GM10847 (cell line): ENCODE results near the gene GDPD4.

Source experiments
- POLR2A ChIP-seq: IDR thresholded peaks from 2 replicates; pipeline ENCODE4 v1.6.1; 2011; ENCODE audit not compliant: insufficient read length; ENCODE audit errors: extremely low read depth

The GDPD4 gene

DNA sequence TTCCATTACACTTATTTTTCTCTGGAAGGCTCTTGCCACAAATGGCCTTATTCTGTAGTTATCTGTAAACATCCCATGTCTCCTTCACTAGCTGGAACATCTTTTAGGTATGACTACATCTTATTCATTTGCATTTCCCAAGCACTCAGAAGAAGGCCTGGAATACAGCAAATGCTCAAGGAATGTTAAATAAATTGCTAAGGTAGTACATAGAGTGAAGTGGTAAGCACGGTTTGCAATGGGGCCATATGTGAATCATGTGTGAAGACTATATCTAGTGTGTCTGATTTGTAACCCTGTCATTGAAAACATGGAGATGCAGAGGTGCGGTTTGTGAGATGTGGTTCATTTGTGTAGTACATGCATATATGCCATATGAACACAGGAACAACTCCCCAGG is 33.5 kb downstream of the GDPD4 start:
- no peak for TF ChIP-seq POLR2A

DNA sequence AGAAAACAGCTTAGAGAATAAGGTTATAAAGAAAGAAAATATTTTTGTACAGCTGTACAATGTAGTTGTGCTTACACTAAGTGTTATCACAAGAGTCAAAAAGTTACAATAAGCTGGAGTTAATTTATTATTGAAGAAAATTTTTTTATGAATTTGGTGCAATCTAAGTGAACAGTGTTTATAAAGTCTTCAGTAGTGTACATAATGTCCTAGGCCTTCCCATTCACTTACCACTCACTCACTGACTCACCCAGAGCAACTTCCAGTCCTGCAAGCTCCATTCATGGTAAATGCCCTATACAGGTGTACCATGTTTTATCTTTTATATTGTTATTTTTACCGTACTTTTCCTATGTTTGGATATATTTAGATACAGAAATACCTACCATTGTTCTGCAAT is 34.7 kb downstream of the GDPD4 start:
- no peak for TF ChIP-seq POLR2A

DNA sequence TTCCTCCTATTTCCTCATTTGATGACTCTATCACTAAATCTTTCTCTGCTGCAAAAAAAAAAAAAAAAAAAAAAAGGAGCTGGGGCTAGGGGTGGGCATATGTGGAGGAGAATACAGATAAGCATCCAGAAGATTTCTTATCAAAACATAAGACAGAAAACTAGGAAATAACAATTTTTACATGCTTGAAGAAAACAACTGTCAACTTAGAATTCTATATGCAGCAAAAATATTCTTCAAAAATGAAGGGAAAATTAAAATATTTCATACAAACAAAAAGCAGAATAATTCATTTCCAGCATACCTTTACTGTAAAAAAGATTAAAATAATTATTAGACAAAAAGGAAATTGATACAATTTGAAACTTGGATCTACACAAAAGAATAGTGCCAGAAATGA is 38.7 kb downstream of the GDPD4 start:
- no peak for TF ChIP-seq POLR2A

DNA sequence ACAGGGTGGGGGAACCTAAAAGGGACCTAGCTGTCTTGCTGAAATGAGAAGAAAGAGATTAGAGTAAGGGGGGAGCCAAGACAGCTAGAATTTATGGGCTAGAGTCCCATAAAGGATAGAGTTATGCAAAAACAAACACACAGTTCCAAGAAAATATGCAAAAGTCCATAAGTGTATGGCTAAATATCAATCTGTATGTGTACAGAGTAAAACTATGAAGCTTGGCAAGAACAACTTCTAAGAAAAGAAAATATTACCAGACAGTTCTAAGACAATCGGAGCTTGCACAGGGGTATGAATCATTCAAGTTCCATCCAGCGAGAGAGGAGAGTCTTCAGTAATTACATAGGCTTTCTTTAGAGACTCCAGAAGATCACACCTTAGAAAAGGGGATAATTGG is 41.8 kb downstream of the GDPD4 start:
- no peak for TF ChIP-seq POLR2A

DNA sequence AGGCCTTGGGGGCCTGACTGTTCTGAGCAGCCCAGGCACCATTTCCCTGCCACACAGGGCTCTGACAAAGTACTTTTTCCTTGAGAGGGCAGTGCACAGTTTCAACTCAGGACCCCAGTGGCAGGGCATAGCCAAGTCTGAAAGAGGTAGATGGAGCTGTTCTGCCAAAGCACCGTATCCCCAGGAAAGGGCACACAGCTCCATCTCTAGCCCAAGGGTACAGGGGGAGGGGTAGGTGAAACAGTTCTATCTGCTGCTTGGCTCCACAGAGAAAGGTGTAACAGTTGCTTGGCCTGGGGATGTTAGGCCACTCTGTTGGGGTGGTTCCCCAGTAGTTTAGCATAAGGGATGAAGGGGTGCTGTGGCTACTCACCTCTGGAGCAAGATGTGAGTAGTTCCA is 47.8 kb downstream of the GDPD4 start:
- no peak for TF ChIP-seq POLR2A

DNA sequence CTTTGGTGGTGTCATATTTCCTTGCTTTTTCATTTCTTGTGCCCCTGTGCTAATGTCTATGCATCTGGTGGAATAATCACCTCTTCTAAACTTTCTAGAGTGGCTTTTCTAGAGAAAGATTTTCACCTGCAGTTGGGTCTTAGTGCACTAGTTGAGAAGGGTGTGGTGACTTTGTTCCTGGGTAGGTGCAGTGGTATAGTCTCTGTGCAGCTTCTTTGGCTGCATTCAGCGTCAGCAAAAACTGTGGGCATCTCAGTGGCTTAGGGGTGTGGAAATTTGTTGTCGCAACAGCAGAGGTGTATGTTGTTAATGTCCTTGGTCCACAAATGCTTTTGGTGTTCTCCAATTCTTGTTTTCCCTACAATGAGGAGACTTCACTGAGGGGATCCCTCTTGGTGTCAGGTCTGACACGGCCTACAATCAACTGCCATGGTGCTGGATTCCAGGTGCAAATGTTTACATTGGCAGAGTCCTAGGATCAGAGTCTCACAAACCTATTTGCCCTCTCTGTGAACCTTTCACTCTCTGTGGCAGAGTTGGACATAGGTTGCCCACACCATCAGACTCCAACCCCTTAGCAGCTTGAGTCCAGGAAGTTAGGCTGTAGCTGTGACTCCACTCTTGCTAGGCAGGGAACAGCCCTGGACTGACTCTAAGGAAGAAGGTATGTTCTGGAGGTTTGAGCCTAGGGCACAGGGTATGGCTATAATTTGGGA is 48.8 kb downstream of the GDPD4 start:
- TF ChIP-seq POLR2A, result no peak

DNA sequence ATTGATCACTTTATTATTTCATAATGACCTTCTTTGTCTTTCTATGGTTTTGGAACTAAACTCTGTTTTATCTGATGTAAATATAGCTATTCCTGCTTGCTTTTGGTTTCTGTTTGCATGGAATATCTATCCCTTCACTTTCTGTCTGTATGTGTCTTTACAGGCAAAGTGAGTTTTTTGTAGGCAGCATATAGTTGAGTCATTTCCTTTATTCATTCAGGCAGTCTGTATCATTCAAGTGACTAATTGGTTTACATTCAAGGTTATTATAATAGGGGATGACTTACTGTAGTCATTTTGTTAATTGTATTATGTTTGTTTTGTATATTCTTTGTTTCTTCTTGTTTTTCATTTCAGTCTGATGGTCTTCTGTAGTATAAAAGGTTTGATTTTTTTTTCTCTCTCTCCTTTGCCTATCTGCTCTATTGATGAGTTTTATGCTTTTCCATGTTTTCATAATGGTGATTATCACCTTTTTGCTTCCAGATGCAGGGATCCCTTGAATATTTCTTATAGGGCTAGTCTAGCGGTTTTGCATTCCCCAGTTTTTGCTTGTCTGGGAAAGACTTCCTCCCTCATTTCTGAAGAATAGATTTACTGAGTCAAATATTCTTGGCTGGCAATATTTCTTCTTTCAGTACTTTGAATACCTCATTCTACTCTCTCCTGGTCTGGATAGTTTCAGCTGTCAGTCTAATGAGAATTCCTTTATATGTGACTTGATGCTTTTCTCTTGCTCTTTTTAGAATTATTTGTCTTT is 50.4 kb downstream of the GDPD4 start:
- no peak for TF ChIP-seq POLR2A

DNA sequence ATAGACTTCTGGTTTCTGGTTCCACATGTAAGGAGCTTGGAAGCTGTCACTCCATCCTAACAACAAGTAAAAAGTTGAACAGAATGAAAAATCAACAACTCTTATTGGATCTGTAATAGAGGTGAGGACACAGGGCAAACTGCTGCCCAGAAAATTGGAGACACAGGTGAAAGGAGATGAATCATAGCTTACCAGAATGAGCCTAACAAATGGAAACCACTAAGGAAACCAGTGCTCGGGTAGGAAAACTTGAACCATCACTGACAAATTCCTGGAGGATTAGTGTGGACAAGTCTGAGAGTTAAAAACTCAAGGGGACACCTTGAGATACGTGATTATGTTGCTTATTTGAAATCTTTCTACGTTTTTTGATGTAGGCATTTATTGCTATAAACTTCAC is 52.1 kb downstream of the GDPD4 start:
- no peak for TF ChIP-seq POLR2A

DNA sequence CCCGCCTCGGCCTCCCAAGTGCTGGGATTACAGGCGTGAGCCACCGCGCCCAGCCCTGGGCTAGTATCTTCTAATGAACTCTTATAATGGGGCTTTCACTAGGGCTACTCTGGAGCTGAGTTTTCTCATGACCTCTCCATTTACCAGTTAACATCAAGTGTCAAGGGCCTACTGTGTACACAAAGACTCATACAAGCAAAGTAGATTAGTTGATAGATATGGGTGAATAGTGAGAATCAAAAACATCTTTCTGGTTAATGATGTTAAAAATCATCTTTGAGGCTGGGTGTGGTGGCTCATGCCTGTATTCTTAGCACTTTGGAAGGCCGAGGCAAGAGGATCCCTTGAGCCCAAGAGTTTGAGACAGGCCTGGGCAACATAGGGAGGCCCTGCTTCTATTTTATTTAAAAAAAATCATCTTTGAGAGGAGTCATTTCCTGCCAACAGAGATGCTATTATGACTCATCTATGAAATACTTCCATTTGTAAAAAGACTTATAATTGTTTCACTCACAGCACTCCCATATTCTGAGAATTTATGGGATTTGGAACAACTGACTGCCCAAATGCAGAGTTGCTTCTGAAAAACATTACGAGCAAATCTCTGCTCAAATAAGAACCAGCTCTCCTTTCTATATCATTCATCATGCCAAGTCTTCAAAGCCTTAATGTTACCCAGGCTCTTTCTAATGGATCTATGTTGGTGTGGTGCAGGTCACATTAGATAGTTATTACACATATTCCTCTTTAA is 57.0 kb downstream of the GDPD4 start:
- TF ChIP-seq POLR2A, result no peak

DNA sequence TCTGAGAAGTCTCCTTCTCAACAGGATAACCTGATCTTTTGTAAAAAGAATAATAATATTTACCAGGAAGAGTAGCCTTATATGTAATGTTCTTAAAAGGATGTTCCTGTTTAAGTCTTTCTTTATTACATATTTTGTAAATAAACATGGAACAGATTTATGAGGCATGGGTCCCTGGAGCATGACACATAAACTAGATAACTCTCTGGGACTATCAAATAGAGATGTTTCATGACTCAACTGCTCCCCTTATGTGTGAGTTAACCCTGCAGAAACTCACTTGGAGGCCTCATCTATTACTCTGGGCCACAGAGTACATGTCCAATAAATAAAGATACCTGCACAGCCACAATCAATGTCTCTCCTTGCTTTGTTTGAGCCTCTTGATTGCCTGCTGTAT is 64.6 kb downstream of the GDPD4 start:
- no peak for TF ChIP-seq POLR2A

DNA sequence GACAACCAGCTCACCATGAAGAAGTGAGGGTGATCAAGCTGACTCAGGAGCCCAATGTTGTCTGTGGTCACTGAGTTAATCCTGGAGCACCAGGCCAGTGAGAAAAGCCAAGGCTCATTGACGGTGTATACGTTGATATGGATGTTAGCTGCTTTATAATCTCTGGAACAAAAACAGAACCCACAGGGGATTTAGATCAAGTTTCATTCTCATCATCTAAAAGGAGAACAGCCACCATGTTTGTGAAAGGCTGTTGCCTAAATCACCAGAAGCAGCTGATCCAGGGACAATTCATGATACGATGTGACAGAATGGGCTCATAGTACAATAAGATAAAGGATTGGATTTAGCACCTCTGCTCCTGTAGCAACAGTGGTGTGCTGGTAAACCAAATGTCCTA is 68.5 kb downstream of the GDPD4 start:
- no peak for TF ChIP-seq POLR2A

DNA sequence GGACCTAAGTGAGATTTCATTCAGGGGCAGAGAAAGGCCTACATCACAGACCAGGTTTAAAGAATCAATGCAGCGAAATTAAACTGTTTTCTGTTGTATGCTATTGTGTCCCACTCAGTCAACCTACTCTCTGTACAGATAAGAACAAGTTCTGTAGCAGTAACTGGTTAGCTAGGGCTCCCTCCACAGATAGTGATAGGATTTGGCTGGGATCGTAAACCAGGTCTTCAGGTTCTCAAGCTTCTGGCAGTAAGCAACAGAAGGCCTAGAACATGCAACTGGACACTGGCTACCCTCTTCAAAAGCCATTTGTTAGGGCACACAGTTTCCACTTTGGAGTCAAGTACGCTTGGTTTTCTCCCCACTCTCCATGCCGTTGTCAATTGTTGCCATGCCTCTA is 69.2 kb downstream of the GDPD4 start:
- no peak for TF ChIP-seq POLR2A

DNA sequence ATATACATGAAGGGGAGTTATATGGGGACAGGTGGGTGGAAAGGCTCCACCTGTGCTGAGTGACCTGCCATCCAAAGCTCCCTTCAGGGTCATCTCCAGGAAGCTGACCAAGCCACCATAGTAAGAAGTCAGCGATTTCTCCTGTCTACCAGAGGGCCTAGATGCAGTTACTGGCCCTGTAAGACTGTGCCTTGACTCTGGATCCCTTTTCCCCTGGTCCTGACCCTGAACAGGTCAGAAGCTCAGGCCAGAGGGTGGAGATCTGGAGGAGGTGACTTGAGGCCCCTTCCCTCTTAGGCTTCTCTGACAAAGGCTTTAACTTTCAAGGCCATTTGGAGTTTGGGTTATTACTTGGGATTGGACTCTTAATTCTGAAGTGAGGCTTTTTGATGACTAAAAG is 69.7 kb downstream of the GDPD4 start:
- TF ChIP-seq POLR2A, result no peak

DNA sequence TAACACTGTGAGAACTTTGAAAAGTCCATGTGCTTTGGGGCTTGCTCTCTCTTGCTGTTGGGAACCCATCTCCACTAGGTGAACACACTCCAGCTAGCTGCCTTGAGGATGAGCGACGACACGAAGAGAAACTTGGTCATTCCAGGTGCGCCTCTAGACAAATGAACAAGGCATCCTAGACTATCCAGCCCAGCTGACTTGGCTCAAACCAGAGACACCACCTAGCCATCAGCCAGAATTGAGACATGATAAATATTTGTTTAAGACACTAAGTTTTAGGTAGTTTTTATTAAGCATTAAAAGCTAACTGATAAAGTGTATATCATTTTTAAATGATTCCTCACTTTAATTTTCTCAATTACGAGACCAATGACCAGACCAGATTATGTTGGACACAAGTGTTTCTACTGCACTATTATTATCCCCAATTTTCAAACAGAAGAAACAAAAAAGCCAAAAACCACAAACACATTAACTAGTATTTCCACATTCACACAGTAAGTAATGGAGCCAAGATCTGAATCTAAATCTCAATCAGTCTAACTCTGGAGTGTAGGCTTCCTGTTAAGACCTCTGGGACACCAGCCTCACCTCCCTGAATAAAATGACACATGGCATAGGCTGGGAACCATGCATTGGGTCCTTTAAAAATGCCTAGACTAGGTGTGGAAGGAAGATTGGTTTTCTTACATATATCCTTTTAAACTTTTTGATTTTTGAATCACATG is 70.4 kb downstream of the GDPD4 start:
- TF ChIP-seq POLR2A, result no peak

DNA sequence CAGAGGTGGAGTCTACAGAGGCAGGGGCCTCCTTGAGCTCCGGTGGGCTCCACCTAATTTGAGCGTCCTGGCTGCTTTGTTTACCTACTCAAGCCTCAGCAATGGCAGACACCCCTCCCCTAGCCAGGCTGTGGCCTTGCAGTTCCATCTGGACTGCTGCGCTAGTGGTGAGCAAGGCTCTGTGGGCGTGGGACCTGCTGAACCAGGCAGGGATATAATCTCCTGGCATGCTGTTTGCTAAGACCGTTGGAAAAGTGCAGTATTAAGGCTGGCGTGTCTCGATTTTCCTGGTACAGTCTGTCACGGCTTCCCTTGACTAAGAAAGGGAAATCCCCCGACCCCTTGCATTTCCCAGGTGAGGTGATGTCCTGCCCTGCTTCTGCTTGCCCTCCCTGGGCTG is 77.7 kb downstream of the GDPD4 start:
- TF ChIP-seq POLR2A, result no peak
